GM18505 (cell line): ENCODE measurements around the gene MILR1.

Source experiments
- ATAC-seq: cut with Tn5 transposase; IDR thresholded peaks from one replicate; pipeline ENCODE4 v1.9.1; 2021; ENCODE audit not compliant: unreplicated experiment
- POLR2A ChIP-seq: IDR thresholded peaks from 4 replicates; pipeline ENCODE4 v1.6.1; 2011; ENCODE audit warnings: borderline replicate concordance; ENCODE audit not compliant: insufficient read depth, insufficient read length; ENCODE audit errors: extremely low read depth

MILR1 gene

DNA sequence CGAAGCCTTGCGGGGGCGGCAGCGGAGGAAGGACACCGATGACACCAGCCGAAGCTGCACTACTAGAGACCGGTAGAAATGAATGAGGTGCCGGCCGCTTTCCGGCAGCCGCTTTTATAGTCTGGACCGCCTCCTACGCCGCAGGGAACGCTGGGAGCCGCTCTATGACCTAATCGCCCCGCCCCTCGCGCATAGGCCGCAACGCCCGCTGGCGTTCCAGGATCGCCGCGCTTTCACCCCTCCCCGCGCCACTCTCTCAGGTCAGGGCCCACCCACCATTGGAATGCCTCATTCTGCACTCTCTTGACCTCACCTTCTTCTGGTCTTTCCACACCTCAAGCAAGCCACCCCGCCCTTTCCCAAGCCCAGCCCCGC lies 57.3 kb downstream of the MILR1 start, which contains the start of gene DDX5:
TSS of gene DDX5 (minus strand) at position 89 of the 375 bp plus-strand sequence. CDS start 170 bp downstream, outside the sequence.
- peak; percentile 100 for TF ChIP-seq POLR2A
- peak; percentile 61 for ATAC-seq

DNA sequence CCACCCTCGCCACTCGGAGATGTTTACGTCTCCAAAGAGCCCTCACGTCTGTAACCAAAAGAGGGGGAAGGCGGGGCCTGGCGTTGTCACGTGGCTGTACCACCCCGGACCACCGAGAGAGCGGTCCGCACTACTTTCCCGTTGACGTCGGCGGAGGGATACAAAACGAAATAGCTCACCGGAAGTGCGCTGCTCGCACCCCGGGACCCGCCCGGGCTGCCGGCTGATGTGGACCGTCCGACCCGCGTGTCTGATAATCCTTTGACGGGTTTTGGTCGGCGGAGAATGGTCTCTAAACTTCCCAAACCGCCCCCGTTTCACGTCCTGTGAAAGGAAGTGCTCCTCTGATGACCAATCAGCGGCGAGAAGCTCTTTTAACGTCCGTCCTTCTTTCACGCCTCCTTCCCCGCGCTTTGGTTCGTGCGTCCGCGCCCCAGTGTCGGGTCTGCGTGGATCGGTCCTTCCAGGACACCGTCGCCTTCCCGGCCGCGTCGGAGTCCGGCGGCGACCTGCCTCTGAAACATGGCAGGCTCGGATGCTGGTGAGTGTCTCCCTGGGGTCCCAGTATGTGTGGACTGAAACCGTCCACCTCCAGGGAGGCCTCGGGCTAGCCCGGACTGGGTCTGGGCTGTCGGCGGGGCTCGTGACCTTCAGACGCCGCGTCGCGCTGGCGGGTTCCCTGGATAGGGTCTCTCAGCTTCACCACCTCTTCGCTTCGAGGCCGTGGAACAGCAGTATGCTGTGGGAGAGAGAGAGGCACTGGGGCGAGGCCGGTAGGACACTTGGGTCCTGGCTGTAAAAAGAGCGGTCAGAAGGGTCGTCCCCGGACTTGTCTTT lies 57.9 kb downstream of the MILR1 start, which contains the start of gene CEP95:
TSS of gene CEP95 (plus strand) at position 402 of the 837 bp plus-strand sequence. CDS start at position 523, 121 bp downstream.
- peak; percentile 57 for ATAC-seq
- TF ChIP-seq POLR2A, result peak; percentile 82

DNA sequence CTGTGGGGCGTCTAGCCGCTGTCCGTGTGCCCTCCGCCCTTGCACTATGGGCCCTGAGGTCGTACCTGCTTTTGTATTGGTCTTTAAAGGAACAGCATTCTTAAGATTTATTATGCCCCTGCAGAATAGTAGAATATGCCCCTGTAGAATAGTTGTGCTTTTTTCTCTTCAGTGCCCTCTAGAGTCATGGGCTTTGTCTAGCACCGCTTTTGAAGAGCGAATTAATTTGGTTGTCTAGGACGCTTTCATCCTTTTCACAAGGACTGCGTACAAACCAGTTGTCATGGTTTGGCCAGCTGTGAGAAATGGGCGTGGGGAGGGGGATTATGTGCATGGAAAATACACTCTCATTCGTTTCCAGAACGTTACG lies 58.5 kb downstream of the MILR1 start:
- no peak for ATAC-seq
- TF ChIP-seq POLR2A, result no peak

DNA sequence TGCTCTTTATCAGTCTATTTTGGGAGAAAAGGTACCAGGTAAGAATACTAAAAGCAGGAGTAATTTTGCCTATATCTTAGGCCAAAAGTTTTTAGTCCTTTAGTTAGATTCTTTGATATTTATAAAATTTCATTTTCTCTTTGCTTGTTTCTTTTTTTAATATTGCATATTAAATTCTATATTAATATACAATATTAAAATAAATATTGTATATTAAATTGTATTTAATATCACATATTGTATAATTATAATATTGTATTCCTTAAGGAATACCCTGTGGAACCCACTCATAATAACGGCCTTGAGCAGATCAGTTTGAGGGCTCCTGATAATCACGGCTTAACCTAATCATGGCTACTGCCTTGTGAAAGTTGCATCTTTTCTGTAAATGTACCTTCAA lies 59.8 kb downstream of the MILR1 start:
- no peak for TF ChIP-seq POLR2A
- no peak for ATAC-seq

DNA sequence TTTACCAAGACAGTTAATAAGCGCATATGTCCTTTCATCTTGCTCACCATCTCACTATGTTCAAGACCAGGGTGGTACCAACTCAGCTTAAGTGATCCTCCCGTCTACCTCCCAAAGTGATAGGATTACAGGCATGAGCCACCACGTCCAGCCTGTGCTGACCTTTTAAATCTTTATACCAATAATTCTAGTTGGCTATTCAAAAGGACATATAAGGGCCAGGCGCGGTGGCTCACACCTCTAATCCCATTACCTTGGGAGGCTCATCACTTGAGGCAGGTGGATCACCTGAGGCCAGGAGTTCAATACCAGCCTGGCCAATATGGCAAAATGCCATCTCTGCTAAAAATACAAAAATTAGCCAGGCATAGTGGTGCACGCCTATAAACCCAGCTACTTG lies 60.3 kb downstream of the MILR1 start:
- no peak for TF ChIP-seq POLR2A
- ATAC-seq, result no peak

DNA sequence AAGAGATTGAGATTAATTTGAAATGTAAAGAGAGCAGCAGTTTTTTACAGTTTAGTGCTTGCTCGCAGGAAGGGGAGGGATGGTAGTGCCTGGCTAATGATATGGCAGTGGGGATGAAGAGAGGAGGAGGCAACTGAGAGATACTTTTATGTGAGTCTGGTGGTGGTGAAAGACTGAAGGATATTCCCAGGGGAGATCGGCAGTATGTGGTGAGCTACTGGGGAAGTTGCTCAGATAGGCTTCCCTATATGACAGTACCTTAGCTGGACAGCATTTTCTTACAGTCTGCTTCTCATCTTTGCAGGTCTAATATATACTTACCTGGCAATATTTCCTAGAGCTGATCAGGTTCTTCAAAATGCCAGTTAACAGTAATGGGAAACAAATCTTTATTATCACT lies 66.5 kb downstream of the MILR1 start:
- no peak for ATAC-seq

DNA sequence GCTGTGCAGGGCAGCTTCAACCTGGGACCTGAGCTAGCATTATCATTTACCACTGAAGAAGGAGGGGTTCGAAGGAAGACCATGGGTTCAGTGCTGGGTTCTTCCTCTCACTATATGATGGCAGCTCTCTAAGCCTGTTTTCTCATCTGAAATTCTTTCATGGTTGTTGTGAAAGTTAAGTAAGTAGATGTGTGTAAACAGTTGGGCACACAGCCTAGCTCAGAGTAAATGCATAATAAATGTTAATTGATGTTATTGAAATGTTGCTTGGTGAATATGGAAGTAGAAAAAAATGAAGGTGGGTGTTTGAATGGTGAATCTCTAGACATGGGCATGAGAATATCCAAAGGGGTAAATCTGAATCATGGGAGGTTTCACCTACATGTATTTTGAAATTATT lies 66.9 kb downstream of the MILR1 start:
- no peak for TF ChIP-seq POLR2A

More for the DNA sequence above, 66.5 kb downstream of the MILR1 start:
- TF ChIP-seq POLR2A, result no peak

More for the DNA sequence above, 66.9 kb downstream of the MILR1 start:
- no peak for ATAC-seq
